ENCODE results near the gene RPS4Y1.
"Not testable (repeated sequence)": the region's sequence is repeated elsewhere in the genome, so short reads cannot be mapped to it uniquely, and the experiment has no call there.

RPS4Y1 gene

GRCh38 chrY:2854145-2854774, 12.9 kb downstream of the RPS4Y1 start:
- TF ChIP-seq JUND (IDR thresholded peaks at IDR 0.05; ENCODE audit: low read depth) = no peak
- in situ Hi-C loops (cut with HindIII; ENCODE audit: low pct_unique_long_range_greater_than_20kb, low sequenced_read_pairs) = no loop called here
- DNase-seq (ENCODE audit: low read depth in 1 of 2, low spot score in 1 of 2) = no peak

- TF ChIP-seq JUND (IDR thresholded peaks at IDR 0.05; ENCODE audit: low read depth) = no peak
- in situ Hi-C loops (cut with HindIII; ENCODE audit: low pct_unique_long_range_greater_than_20kb, low sequenced_read_pairs) = no loop called here
- no peak for DNase-seq (ENCODE audit: low read depth in 1 of 2, low spot score in 1 of 2)
Observed at GRCh38 chrY:2857068-2857467, 15.7 kb downstream of the RPS4Y1 start.

- in situ Hi-C loops (cut with HindIII; ENCODE audit: low pct_unique_long_range_greater_than_20kb, low sequenced_read_pairs) = no loop called here
Observed at GRCh38 chrY:2857686-2858085, 16.3 kb downstream of the RPS4Y1 start.

GRCh38 chrY:2859782-2860181, 18.4 kb downstream of the RPS4Y1 start:
- no peak for DNase-seq (ENCODE audit: low read depth in 1 of 2, low spot score in 1 of 2)
- TF ChIP-seq JUND (IDR thresholded peaks at IDR 0.05; ENCODE audit: low read depth) = no peak
- in situ Hi-C loops (cut with HindIII; ENCODE audit: low pct_unique_long_range_greater_than_20kb, low sequenced_read_pairs) = no loop called here

More at GRCh38 chrY:2857686-2858085, 16.3 kb downstream of the RPS4Y1 start:
- TF ChIP-seq JUND (IDR thresholded peaks at IDR 0.05; ENCODE audit: low read depth) = no peak
- no peak for DNase-seq (ENCODE audit: low read depth in 1 of 2, low spot score in 1 of 2)

GRCh38 chrY:2860511-2860910, 19.1 kb downstream of the RPS4Y1 start:
- in situ Hi-C loops (cut with HindIII; ENCODE audit: low pct_unique_long_range_greater_than_20kb, low sequenced_read_pairs) = no loop called here
- DNase-seq (ENCODE audit: low read depth in 1 of 2, low spot score in 1 of 2) = no peak
- no peak for TF ChIP-seq JUND (IDR thresholded peaks at IDR 0.05; ENCODE audit: low read depth)

- no peak for TF ChIP-seq JUND (IDR thresholded peaks at IDR 0.05; ENCODE audit: low read depth)
- in situ Hi-C loops (cut with HindIII; ENCODE audit: low pct_unique_long_range_greater_than_20kb, low sequenced_read_pairs) = no loop called here
- no peak for DNase-seq (ENCODE audit: low read depth in 1 of 2, low spot score in 1 of 2)
Observed at GRCh38 chrY:2866581-2866980, 25.2 kb downstream of the RPS4Y1 start.

GRCh38 chrY:2867469-2867868, 26.1 kb downstream of the RPS4Y1 start:
- in situ Hi-C loops (cut with HindIII; ENCODE audit: low pct_unique_long_range_greater_than_20kb, low sequenced_read_pairs) = no loop called here
- TF ChIP-seq JUND (IDR thresholded peaks at IDR 0.05; ENCODE audit: low read depth) = no peak

GRCh38 chrY:2868035-2868607, 26.7 kb downstream of the RPS4Y1 start:
- no peak for DNase-seq (ENCODE audit: low read depth in 1 of 2, low spot score in 1 of 2)

More at GRCh38 chrY:2867469-2867868, 26.1 kb downstream of the RPS4Y1 start:
- no peak for DNase-seq (ENCODE audit: low read depth in 1 of 2, low spot score in 1 of 2)

GRCh38 chrY:2872234-2872633, 30.8 kb downstream of the RPS4Y1 start:
- DNase-seq (ENCODE audit: low read depth in 1 of 2, low spot score in 1 of 2); in situ Hi-C loops (cut with HindIII; ENCODE audit: low pct_unique_long_range_greater_than_20kb, low sequenced_read_pairs): not testable (repeated sequence)

More at GRCh38 chrY:2868035-2868607, 26.7 kb downstream of the RPS4Y1 start:
- no peak for TF ChIP-seq JUND (IDR thresholded peaks at IDR 0.05; ENCODE audit: low read depth)
- in situ Hi-C loops (cut with HindIII; ENCODE audit: low pct_unique_long_range_greater_than_20kb, low sequenced_read_pairs) = no loop called here

- in situ Hi-C loops (cut with HindIII; ENCODE audit: low pct_unique_long_range_greater_than_20kb, low sequenced_read_pairs) = no loop called here
- DNase-seq (ENCODE audit: low read depth in 1 of 2, low spot score in 1 of 2) = no peak
- no peak for TF ChIP-seq JUND (IDR thresholded peaks at IDR 0.05; ENCODE audit: low read depth)
Observed at GRCh38 chrY:2874211-2874610, 32.8 kb downstream of the RPS4Y1 start.

GRCh38 chrY:2883561-2883960, 42.2 kb downstream of the RPS4Y1 start:
- no peak for TF ChIP-seq JUND (IDR thresholded peaks at IDR 0.05; ENCODE audit: low read depth)
- in situ Hi-C loops (cut with HindIII; ENCODE audit: low pct_unique_long_range_greater_than_20kb, low sequenced_read_pairs) = no loop called here
- no peak for DNase-seq (ENCODE audit: low read depth in 1 of 2, low spot score in 1 of 2)

- no peak for TF ChIP-seq JUND (IDR thresholded peaks at IDR 0.05; ENCODE audit: low read depth)
- in situ Hi-C loops (cut with HindIII; ENCODE audit: low pct_unique_long_range_greater_than_20kb, low sequenced_read_pairs) = no loop called here
- DNase-seq (ENCODE audit: low read depth in 1 of 2, low spot score in 1 of 2) = no peak
Observed at GRCh38 chrY:2885880-2886279, 44.5 kb downstream of the RPS4Y1 start.

GRCh38 chrY:2887386-2887785, 46.0 kb downstream of the RPS4Y1 start:
- no peak for DNase-seq (ENCODE audit: low read depth in 1 of 2, low spot score in 1 of 2)
- in situ Hi-C loops (cut with HindIII; ENCODE audit: low pct_unique_long_range_greater_than_20kb, low sequenced_read_pairs) = no loop called here
- TF ChIP-seq JUND (IDR thresholded peaks at IDR 0.05; ENCODE audit: low read depth) = no peak

- TF ChIP-seq JUND (IDR thresholded peaks at IDR 0.05; ENCODE audit: low read depth) = no peak
- DNase-seq (ENCODE audit: low read depth in 1 of 2, low spot score in 1 of 2) = no peak
- in situ Hi-C loops (cut with HindIII; ENCODE audit: low pct_unique_long_range_greater_than_20kb, low sequenced_read_pairs) = no loop called here
Observed at GRCh38 chrY:2887955-2888354, 46.6 kb downstream of the RPS4Y1 start.
